Transverse colon (tissue), 4 donors: Measurements from ENCODE around the gene JAKMIP2.

Source experiments
- CTCF ChIP-seq, 5 experiments: fragments of 200-600 bp in 3 of 5; fragments of 450-650 bp in 2 of 5; sonication (generic) in 3 of 5; IDR thresholded peaks; 1 replicate in 2 of 5; 2 replicates in 3 of 5; pipeline ENCODE4 v1.5.1; 2016 to 2017; ENCODE audit warnings: antibody characterized with exemption in 5 of 5, inconsistent platforms in 3 of 5, mild to moderate bottlenecking in 2 of 5, moderate library complexity in 1 of 5
- POLR2A ChIP-seq: fragments of 450-650 bp; IDR thresholded peaks from one replicate; pipeline ENCODE4 v1.6.1; 2016; ENCODE audit warnings: antibody characterized with exemption, mild to moderate bottlenecking, moderate library complexity
- POLR2AphosphoS5 ChIP-seq, 3 donors: sonication (generic); formaldehyde crosslinking; IDR thresholded peaks; one replicate each; pipeline ENCODE4 v1.6.1; 2016; ENCODE audit warnings: antibody characterized with exemption in 3 of 3

DNA sequence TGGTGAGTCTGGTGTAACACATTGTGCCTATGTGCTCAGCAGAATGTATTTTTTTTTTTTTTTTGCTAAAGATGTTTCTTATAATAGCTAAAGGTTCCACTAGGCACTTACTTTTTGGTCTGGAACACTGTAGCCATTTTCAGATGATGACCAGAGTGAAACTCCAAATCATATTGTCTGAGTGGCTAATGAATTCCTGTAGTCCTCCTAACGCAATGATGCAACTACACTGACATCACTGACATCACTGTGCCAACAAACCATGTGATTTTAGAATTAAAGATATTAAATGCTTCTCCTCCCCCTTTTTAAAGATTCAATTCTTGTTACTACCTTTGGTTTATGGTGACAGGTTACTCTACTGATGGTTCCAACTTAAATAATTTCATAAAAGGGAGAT is 28.8 kb downstream of the JAKMIP2 start:
- no peak for TF ChIP-seq CTCF (IDR thresholded peaks at IDR 0.05)
- TF ChIP-seq POLR2AphosphoS5 (IDR thresholded peaks at IDR 0.05), result no peak
- no peak for TF ChIP-seq POLR2A
